GM12878 (cell line): ENCODE results near the gene GXYLT1. TPM values are rescaled to one million over a fixed set of nuclear protein-coding genes. Genes with fewer than 3 reads are reported as not detected.

ENCODE experiments used
- ATAC-seq: fragments of 200-7000 bp; cut with Tn5 transposase; 3 replicates; pipeline ENCODE4 v1.9.1; 2020; ENCODE audit warnings: mild to moderate bottlenecking, moderate library complexity
- BruUV-seq: library from RNA; stranded (reverse); fragments of 400-500 nt; replicated peaks from 2 replicates; lab custom pipeline; 2021; lab: Mats Ljungman, UMichigan
- CTCF ChIA-PET: fragments of 300-600 bp; sonication (Branson Sonifier 250); formaldehyde crosslinking; extraction: SDS; loops from one replicate; lab custom pipeline; 2021; ENCODE audit warnings: inconsistent platforms; lab: Yijun Ruan, JAX
- POLR2A ChIA-PET: fragments of 350-600 bp; formaldehyde crosslinking; extraction: SDS; loops from one replicate; lab custom pipeline; 2021; ENCODE audit warnings: inconsistent platforms; lab: Charles Lee
- RAD21 ChIA-PET: fragments of 300-600 bp; sonication (Branson Sonifier 250); formaldehyde crosslinking; loops from one replicate; lab custom pipeline; 2023; ENCODE audit warnings: antibody characterized with exemption; ENCODE audit not compliant: unreplicated experiment; lab: Charles Lee
- SMC1A ChIA-PET: fragments of 300-600 bp; sonication (Branson Sonifier 250); formaldehyde crosslinking; loops from one replicate; lab custom pipeline; 2023; ENCODE audit not compliant: unreplicated experiment, uncharacterized antibody; lab: Charles Lee
- DNase-seq: peaks from one replicate; pipeline ENCODE4 v3.0.0-alpha.2; 2011; ENCODE audit warnings: low read depth, low spot score
- FAIRE-seq: peaks from 3 replicates; lab custom pipeline; 2011; peaks lifted over from hg19 to GRCh38; lab: Jason Lieb, UNC
- H2AFZ ChIP-seq: 2 replicates; pipeline ENCODE4 v1.6.0; 2011; ENCODE audit warnings: low read depth, low read length, control low read depth; ENCODE audit not compliant: control insufficient read depth
- H3K27ac ChIP-seq: 2 replicates; pipeline ENCODE4 v1.5.1; 2011; ENCODE audit warnings: control low read depth; ENCODE audit not compliant: control insufficient read depth, insufficient read depth
- H3K27me3 ChIP-seq, 2 experiments: replicated peaks in 1 of 2; 2 replicates each; pipeline versions ENCODE4 v1.6.0 to v1.6.1; 2011; ENCODE audit warnings: low read length in 1 of 2; ENCODE audit not compliant: control insufficient read depth in 2 of 2, insufficient read depth in 2 of 2
- H3K36me3 ChIP-seq, 2 experiments: 2 replicates each; pipeline ENCODE4 v1.5.1; 2011; ENCODE audit warnings: low read length in 1 of 2; ENCODE audit not compliant: control insufficient read depth in 2 of 2, insufficient read depth in 2 of 2
- H3K4me1 ChIP-seq: 2 replicates; pipeline ENCODE4 v1.6.1; 2011; ENCODE audit warnings: mild to moderate bottlenecking, low read length, moderate library complexity, mixed read lengths; ENCODE audit not compliant: control insufficient read depth, insufficient read depth
- H3K4me2 ChIP-seq: 2 replicates; pipeline ENCODE4 v1.6.0; 2011; ENCODE audit warnings: control low read depth; ENCODE audit not compliant: control insufficient read depth, insufficient read depth
- H3K4me3 ChIP-seq: fragments of 200-600 bp; sonication (generic); 2 replicates; pipeline ENCODE4 v1.5.1; 2016
- H3K79me2 ChIP-seq: 2 replicates; pipeline ENCODE4 v1.6.0; 2011; ENCODE audit warnings: low read length; ENCODE audit not compliant: control insufficient read depth, insufficient read depth
- H3K9ac ChIP-seq: 2 replicates; pipeline ENCODE4 v1.8.0; 2011; ENCODE audit warnings: low read length, control low read depth, mixed read lengths; ENCODE audit not compliant: control insufficient read depth, insufficient read depth
- H3K9me3 ChIP-seq: replicated peaks from 3 replicates; pipeline ENCODE4 v1.5.1; 2011; ENCODE audit warnings: mild to moderate bottlenecking, low read length; ENCODE audit not compliant: control insufficient read depth, insufficient read depth
- H4K20me1 ChIP-seq: 2 replicates; pipeline ENCODE4 v1.6.0; 2011; ENCODE audit not compliant: control insufficient read depth, insufficient read depth
- BHLHE40 ChIP-seq, 2 experiments: fragments of 450-650 bp in 1 of 2; IDR thresholded peaks; 2 replicates each; pipeline ENCODE4 v1.6.1; 2011 to 2017; ENCODE audit warnings: low read depth in 2 of 2, borderline replicate concordance in 1 of 2, improper control_type of control experiment in 1 of 2, low read length in 1 of 2, mild to moderate bottlenecking in 1 of 2
- CUX1 ChIP-seq: IDR thresholded peaks from 2 replicates; pipeline ENCODE4 v1.6.1; 2012; ENCODE audit warnings: improper control_type of control experiment, low read depth, low read length; ENCODE audit not compliant: insufficient replicate concordance
- KDM1A ChIP-seq: fragments of 200-600 bp; sonication (generic); IDR thresholded peaks from 2 replicates; pipeline ENCODE4 v1.6.1; 2016; ENCODE audit warnings: borderline replicate concordance
- MLLT1 ChIP-seq: fragments of 450-650 bp; IDR thresholded peaks from 2 replicates; pipeline ENCODE4 v1.6.1; 2016; ENCODE audit warnings: mild to moderate bottlenecking
- NR2C2 ChIP-seq: IDR thresholded peaks from 2 replicates; pipeline ENCODE4 v1.6.1; 2011; ENCODE audit warnings: borderline replicate concordance, low read depth; ENCODE audit not compliant: control insufficient read depth, insufficient read length
- PBX3 ChIP-seq: IDR thresholded peaks from 2 replicates; pipeline ENCODE4 v1.6.1; 2011; ENCODE audit warnings: mild to moderate bottlenecking, low read depth, low read length, moderate library complexity; ENCODE audit not compliant: insufficient replicate concordance
- POLR2AphosphoS2 ChIP-seq: IDR thresholded peaks from 2 replicates; pipeline ENCODE4 v1.6.1; 2011; ENCODE audit warnings: low read depth, mild to moderate bottlenecking, low read length, improper control_type of control experiment, moderate library complexity
- TCF12 ChIP-seq: IDR thresholded peaks from 2 replicates; pipeline ENCODE4 v1.6.1; 2011; ENCODE audit warnings: low read depth, mild to moderate bottlenecking, low read length
- ZNF592 ChIP-seq: fragments of 450-650 bp; IDR thresholded peaks from 2 replicates; pipeline ENCODE4 v1.6.1; 2017; ENCODE audit warnings: mild to moderate bottlenecking, moderate library complexity
- WGBS: methylation state at CpG from one replicate; pipeline ENCODE4 v1.1.6; 2016; ENCODE audit warnings: low lambda C conversion rate; ENCODE audit not compliant: insufficient replicate concordance, insufficient coverage; ENCODE audit errors: missing lambda C conversion rate; 5-methylcytosine and 5-hydroxymethylcytosine counted together
- in situ Hi-C: fragments of 300-500 bp; cut with MboI; formaldehyde crosslinking; loops from 9 replicates; pipeline ENCODE4 v1.14.3; 2018; ENCODE audit warnings: mixed read lengths
- intact Hi-C: fragments of 100-400 bp; cut with micrococcal nuclease; formaldehyde crosslinking; loops from one replicate; pipeline ENCODE4 v1.14.2; 2022; ENCODE audit not compliant: unreplicated experiment
- polyA plus RNA-seq, 11 experiments: library from polyadenylated mRNA; depleted of rRNA in 4 of 11; unstranded in 6 of 11; stranded (reverse) in 5 of 11; fragments of >200 nt; fragmentation: Nextera tagmentation in 4 of 11; fragmentation: Illumina TruSeq in 1 of 11; extraction: Ambion mirVana in 4 of 11; extraction: Trizol in 1 of 11; gene quantifications; 1 replicate in 1 of 11; 2 replicates in 10 of 11; pipeline versions ENCODE4 v1.2.1 to v1.2.3, GENCODE V29; 2011 to 2016; ENCODE audit warnings: inconsistent platforms in 2 of 11, missing spikeins in 2 of 11, low read depth in 1 of 11
- total RNA-seq, 4 experiments: library from RNA; depleted of rRNA in 3 of 4; stranded (reverse); fragments of >200 nt in 3 of 4; fragmentation: Illumina TruSeq in 1 of 4; extraction: Trizol in 1 of 4; gene quantifications; 2 replicates each; pipeline versions ENCODE4 v1.2.1 to v1.2.3, GENCODE V29; 2013 to 2021

GXYLT1 gene
- total and polyA plus RNA-seq, 10 of the 15 experiments (the other 5 are each of a cell fraction or from before 2014, with no cell fraction given), result 2.3 to 14.9 (median 8.9) TPM

GRCh38 chr12:42103155-42103554 lies 41.5 kb downstream of the GXYLT1 start (continued):
- TF ChIP-seq BHLHE40 (IDR thresholded peaks at IDR 0.05; ENCODE audit: borderline replicate concordance in 1 of 2, low read depth in 2 of 2, low read length in 1 of 2), result no peak
- TF ChIP-seq CUX1, result no peak

- SMC1A ChIA-PET, result no interaction called here
- Histone ChIP-seq H3K4me3 (no peak overlapping the region), H3K9ac (no peak overlapping the region), H4K20me1 (no peaks in the 10 kb centered on the region), H3K4me2 (no peak overlapping the region), H3K27me3 (no peaks in the 10 kb centered on the region), H3K79me2 (no peaks in the 10 kb centered on the region), H3K4me1 (no peaks in the 10 kb centered on the region), H3K9me3 (no peaks in the 10 kb centered on the region), H2AFZ (no peak overlapping the region), H3K27ac (no peak overlapping the region), H3K36me3 (peaks cover 0 to 3% of the 10 kb centered on the region in 2 experiments; a peak in 1 of 4 replicates)
- CTCF ChIA-PET, result interaction anchor here (0.6 to 1.2 kb wide), 4 partner anchors 269 to 1183 kb away, joined by 3 read pairs; no protein-coding TSS in a partner anchor
- DNase-seq, result no peak
- RAD21 ChIA-PET, result interaction anchor here (0.8 to 0.9 kb wide), 2 partner anchors 269 to 1131 kb away, joined by 3 read pairs; no protein-coding TSS in a partner anchor
- intact Hi-C loops, result no loop called here
- no TSS peak for BruUV-seq
- 95% methylated on average over 3 of the region's 3 CpGs for WGBS
- POLR2A ChIA-PET, result no interaction called here
- in situ Hi-C loops, result no loop called here
- FAIRE-seq, result no peak
- ATAC-seq, result no peak
- no peak for TF ChIP-seq TCF12
- TF ChIP-seq POLR2AphosphoS2, result no peak
- TF ChIP-seq PBX3, result no peak
- TF ChIP-seq MLLT1, result no peak
- no peak for TF ChIP-seq ZNF592
- no peak for TF ChIP-seq KDM1A
- TF ChIP-seq NR2C2, result no peak
Measured at GRCh38 chr12:42102720-42103119, 42.0 kb downstream of the GXYLT1 start.
